IPS-18a (cell line): ENCODE measurements around the gene CCL21.

Experiments used
- H3K27ac ChIP-seq: one replicate; pipeline ENCODE4 v1.5.1; 2013; ENCODE audit warnings: low read length
- H3K27me3 ChIP-seq: one replicate; pipeline ENCODE4 v1.6.1; 2013; ENCODE audit warnings: mild to moderate bottlenecking, low read length; ENCODE audit not compliant: control insufficient read depth, insufficient read depth
- H3K36me3 ChIP-seq: one replicate; pipeline ENCODE4 v1.6.1; 2013; ENCODE audit warnings: low read depth, low read length; ENCODE audit not compliant: control insufficient read depth
- H3K4me1 ChIP-seq: one replicate; pipeline ENCODE4 v1.6.1; 2013; ENCODE audit warnings: low read depth, low read length; ENCODE audit not compliant: control insufficient read depth
- H3K4me3 ChIP-seq: one replicate; pipeline ENCODE4 v1.5.1; 2013; ENCODE audit warnings: low read length
- H3K9ac ChIP-seq: one replicate; pipeline ENCODE4 v1.6.1; 2013; ENCODE audit warnings: mild to moderate bottlenecking, low read length, moderate library complexity
- H3K9me3 ChIP-seq: one replicate; pipeline ENCODE4 v1.6.1; 2013; ENCODE audit warnings: low read depth, low read length; ENCODE audit not compliant: control insufficient read depth

Gene CCL21

DNA sequence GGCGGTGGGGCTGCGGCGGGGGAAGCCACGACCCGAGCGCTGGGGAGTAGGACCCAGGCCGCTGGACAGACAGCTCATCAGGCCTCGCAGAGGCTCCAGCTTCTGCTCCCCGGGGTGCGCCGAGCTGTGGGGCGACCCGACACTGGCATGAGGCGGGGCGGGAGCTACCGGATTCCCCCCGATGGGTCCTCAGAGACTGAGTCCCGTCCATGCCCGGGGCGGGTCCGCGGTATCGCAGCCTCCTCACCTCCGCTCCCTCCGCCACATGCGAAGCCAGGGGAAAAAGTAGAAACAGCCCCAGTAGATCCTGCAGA lies 44.9 kb downstream of the CCL21 start:
- Histone ChIP-seq H3K9ac (no peak overlapping the region), H3K4me1 (peaks cover 4% of the 10 kb centered on the region), H3K27me3 (no peaks in the 10 kb centered on the region), H3K4me3 (peak overlapping the region; percentile 61), H3K36me3 (no peaks in the 10 kb centered on the region), H3K9me3 (no peaks in the 10 kb centered on the region), H3K27ac (no peak overlapping the region)

GRCh38 chr9:34664281-34665066 lies 45.5 kb downstream of the CCL21 start:
- Histone ChIP-seq H3K27ac (no peak overlapping the region), H3K4me3 (peak overlapping the region; percentile 61), H3K4me1 (peaks cover 4% of the 10 kb centered on the region), H3K9ac (no peak overlapping the region), H3K27me3 (no peaks in the 10 kb centered on the region), H3K36me3 (no peaks in the 10 kb centered on the region), H3K9me3 (no peaks in the 10 kb centered on the region)

DNA sequence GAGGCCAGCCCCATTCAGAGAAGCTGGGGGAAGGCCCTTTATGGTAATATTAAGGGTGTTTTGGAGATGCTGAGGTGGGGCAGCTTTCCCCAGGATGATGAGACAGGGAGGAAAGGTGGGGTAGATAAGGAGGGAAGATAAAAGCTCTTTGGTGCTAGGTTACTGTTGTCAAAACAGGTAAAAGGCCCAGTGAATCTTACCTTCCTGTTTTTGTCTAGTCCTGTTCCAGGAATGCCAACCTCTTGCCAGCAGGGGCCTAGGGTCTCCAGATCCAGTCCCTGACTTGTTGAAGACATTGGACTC lies 46.7 kb downstream of the CCL21 start:
- H3K9ac ChIP-seq = no peak overlapping the region
- peaks cover 4% of the 10 kb centered on the region for H3K4me1 ChIP-seq
- no peaks in the 10 kb centered on the region for H3K36me3 ChIP-seq
- H3K4me3 ChIP-seq = no peak overlapping the region
- no peaks in the 10 kb centered on the region for H3K9me3 ChIP-seq
- H3K27me3 ChIP-seq = no peaks in the 10 kb centered on the region
- no peak overlapping the region for H3K27ac ChIP-seq

DNA sequence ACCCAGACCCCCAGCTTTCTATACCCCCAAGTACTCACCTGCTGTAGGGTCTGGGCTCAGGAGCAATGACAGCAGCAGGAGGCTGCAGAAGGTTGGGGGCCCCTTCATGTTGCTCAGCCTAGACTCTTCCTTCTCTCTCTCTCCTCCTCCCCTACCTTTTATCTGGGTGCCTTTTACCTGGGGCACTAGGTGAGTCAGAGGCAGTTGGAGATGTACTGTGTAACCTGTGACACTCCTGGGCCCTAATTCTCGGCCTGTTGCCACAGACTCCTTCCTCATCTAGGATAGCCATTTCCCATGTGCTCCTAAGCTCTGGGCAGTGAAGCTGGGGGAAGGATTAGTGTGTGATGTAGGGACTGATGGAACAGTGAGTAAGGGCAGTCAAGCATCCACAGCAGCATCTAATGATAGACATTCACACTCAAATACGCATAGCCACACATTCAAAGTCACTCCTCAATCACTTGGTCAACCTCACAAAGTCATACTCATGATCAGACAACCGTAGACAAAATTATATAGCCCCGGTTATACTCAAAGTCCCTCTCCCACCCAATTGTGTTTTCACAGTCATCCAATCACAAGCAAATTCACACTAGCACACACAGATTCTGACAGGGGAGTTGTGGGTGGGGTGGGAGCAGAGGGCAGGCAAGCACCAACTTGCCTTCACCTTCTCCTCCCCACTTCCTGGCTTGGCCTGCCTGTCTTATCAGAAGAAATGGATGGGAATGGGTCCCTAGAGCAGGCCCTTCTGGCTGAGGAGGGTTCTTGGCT lies 47.2 kb downstream of the CCL21 start, which contains the start of gene CCL27:
CCL27 (minus strand) TSS at position 132 of the 777 bp plus-strand sequence; CDS start at position 108, 24 bp downstream.
- Histone ChIP-seq H3K4me3 (no peak within 1 kb of the TSS), H3K9me3 (no peaks in the 10 kb centered on the region), H3K27ac (no peak within 1 kb of the TSS), H3K4me1 (peaks cover 4% of the 10 kb centered on the region), H3K36me3 (no peaks in the 10 kb centered on the region), H3K9ac (no peak within 1 kb of the TSS), H3K27me3 (no peaks in the 10 kb centered on the region)

GRCh38 chr9:34659592-34660253 lies 50.2 kb downstream of the CCL21 start:
- H3K36me3 ChIP-seq = no peaks in the 10 kb centered on the region
- H3K27ac ChIP-seq = no peak overlapping the region
- no peak overlapping the region for H3K4me3 ChIP-seq
- H3K9ac ChIP-seq = no peak overlapping the region
- no peaks in the 10 kb centered on the region for H3K27me3 ChIP-seq
- H3K9me3 ChIP-seq = no peaks in the 10 kb centered on the region
- H3K4me1 ChIP-seq = peaks cover 3% of the 10 kb centered on the region
